Panc1 (cell line): ENCODE results near the gene ADAM12. TPM values are rescaled to one million over a fixed set of nuclear protein-coding genes. Genes with fewer than 3 reads are reported as not detected.

Experiments
- ATAC-seq: fragments of 200-7000 bp; cut with Tn5 transposase; 2 replicates; pipeline ENCODE4 v1.9.1; 2020; ENCODE audit warnings: mild to moderate bottlenecking, moderate library complexity
- BruUV-seq: library from RNA; stranded (reverse); fragments of 400-500 nt; replicated peaks from 2 replicates; lab custom pipeline; 2021; lab: Mats Ljungman, UMichigan
- CTCF ChIA-PET: fragments of 300-600 bp; sonication (Branson Sonifier 250); formaldehyde crosslinking; loops from one replicate; lab custom pipeline; 2022; ENCODE audit warnings: antibody characterized with exemption; lab: Charles Lee
- POLR2A ChIA-PET: fragments of 300-600 bp; sonication (Branson Sonifier 250); formaldehyde crosslinking; loops from one replicate; lab custom pipeline; 2022; ENCODE audit warnings: antibody characterized with exemption; lab: Charles Lee
- DNase-seq: peaks from one replicate; pipeline ENCODE4 v3.0.0-alpha.2; 2010; ENCODE audit warnings: low read depth, low spot score
- H3K27ac ChIP-seq: 2 replicates; pipeline ENCODE4 v1.5.1; 2011; ENCODE audit warnings: mild to moderate bottlenecking, low read length, inconsistent platforms
- H3K27me3 ChIP-seq: fragments of 200-500 bp; sonication (Bioruptor generic); 2 replicates; pipeline ENCODE4 v1.6.0; 2014; ENCODE audit warnings: low read length, inconsistent platforms; ENCODE audit not compliant: control insufficient read depth, insufficient read depth
- H3K36me3 ChIP-seq: fragments of 200-500 bp; sonication (Bioruptor generic); 2 replicates; pipeline ENCODE4 v1.5.1; 2014; ENCODE audit warnings: inconsistent platforms, mild to moderate bottlenecking, low read length, moderate library complexity; ENCODE audit not compliant: control insufficient read depth, insufficient read depth
- H3K4me1 ChIP-seq: 2 replicates; pipeline ENCODE4 v1.5.1; 2011; ENCODE audit warnings: inconsistent platforms, mild to moderate bottlenecking, low read length, moderate library complexity; ENCODE audit not compliant: control insufficient read depth, insufficient read depth
- H3K4me3 ChIP-seq, 2 experiments: 2 replicates each; pipeline ENCODE4 v1.5.1; 2011 to 2012; ENCODE audit warnings: low read depth in 2 of 2, low read length in 2 of 2, mild to moderate bottlenecking in 2 of 2, inconsistent platforms in 1 of 2, moderate library complexity in 1 of 2
- H3K9me3 ChIP-seq: fragments of 200-500 bp; sonication (Bioruptor generic); 2 replicates; pipeline ENCODE4 v1.5.1; 2014; ENCODE audit warnings: low read depth, mild to moderate bottlenecking, inconsistent platforms, low read length, moderate library complexity; ENCODE audit not compliant: control insufficient read depth, insufficient read depth
- POLR2AphosphoS5 ChIP-seq: IDR thresholded peaks from 2 replicates; pipeline ENCODE4 v1.6.1; 2012; ENCODE audit warnings: mild to moderate bottlenecking, low read depth, low read length, moderate library complexity
- SIN3A ChIP-seq: IDR thresholded peaks from 2 replicates; pipeline ENCODE4 v1.6.1; 2012; ENCODE audit warnings: low read depth, mild to moderate bottlenecking, low read length, moderate library complexity, borderline replicate concordance; ENCODE audit not compliant: insufficient read depth
- TCF7L2 ChIP-seq: IDR thresholded peaks from 2 replicates; pipeline ENCODE4 v1.6.1; 2011; ENCODE audit warnings: mild to moderate bottlenecking, low read depth, low read length, inconsistent platforms
- in situ Hi-C: cut with HindIII; loops from 2 replicates; pipeline ENCODE4 v1.10.0; 2016; ENCODE audit warnings: low sequenced_read_pairs, low pct_unique_long_range_greater_than_20kb
- intact Hi-C: fragments of 100-400 bp; cut with micrococcal nuclease; formaldehyde crosslinking; loops from one replicate; pipeline ENCODE4 v1.10.0; 2022; ENCODE audit not compliant: unreplicated experiment
- total RNA-seq: library from RNA; stranded (reverse); gene quantifications from one replicate; pipeline ENCODE4 v1.2.1, GENCODE V29; 2021; ENCODE audit not compliant: unreplicated experiment
- TF ChIP-seq, protein P1 (sequence below), 2 experiments: IDR thresholded peaks; 2 replicates each; pipeline ENCODE4 v1.6.1; 2011 to 2012; ENCODE audit warnings: low read depth in 2 of 2, control low read depth in 1 of 2, low read length in 1 of 2, mild to moderate bottlenecking in 1 of 2, moderate library complexity in 1 of 2; ENCODE audit not compliant: insufficient read depth in 1 of 2
- TF ChIP-seq, protein P2 (sequence below): fragments of 450-650 bp; IDR thresholded peaks from 2 replicates; pipeline ENCODE4 v1.5.1; 2017; ENCODE audit warnings: mild to moderate bottlenecking

ADAM12 gene
- total RNA-seq, 1 experiment from 2014 or later: 0.10 TPM

DNA sequence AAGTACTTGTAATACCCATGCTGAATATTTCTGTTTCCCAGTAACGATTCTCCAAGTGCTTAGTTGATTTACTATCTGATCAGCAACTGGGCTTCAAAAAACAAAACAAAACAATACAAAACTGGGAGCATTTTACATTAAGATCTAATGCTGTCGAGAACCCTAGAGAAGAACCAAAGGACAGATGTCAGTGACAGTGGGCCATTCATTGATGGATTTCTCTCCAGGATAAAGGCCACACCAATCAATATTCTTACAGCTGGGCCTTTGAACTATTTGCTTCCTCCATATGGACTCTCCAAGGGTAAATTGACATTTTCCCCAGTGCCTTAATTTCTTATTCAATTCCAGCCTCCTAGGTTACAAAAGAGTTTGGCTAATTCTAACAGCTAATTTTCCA, 217.5 kb downstream of the ADAM12 start:
- intact Hi-C loops: no loop called here
- no peaks in the 10 kb centered on the region for H3K27me3 ChIP-seq
- TF ChIP-seq TCF7L2 (no peak), SIN3A (no peak), POLR2AphosphoS5 (no peak)
- TF ChIP-seq, protein P1, sequence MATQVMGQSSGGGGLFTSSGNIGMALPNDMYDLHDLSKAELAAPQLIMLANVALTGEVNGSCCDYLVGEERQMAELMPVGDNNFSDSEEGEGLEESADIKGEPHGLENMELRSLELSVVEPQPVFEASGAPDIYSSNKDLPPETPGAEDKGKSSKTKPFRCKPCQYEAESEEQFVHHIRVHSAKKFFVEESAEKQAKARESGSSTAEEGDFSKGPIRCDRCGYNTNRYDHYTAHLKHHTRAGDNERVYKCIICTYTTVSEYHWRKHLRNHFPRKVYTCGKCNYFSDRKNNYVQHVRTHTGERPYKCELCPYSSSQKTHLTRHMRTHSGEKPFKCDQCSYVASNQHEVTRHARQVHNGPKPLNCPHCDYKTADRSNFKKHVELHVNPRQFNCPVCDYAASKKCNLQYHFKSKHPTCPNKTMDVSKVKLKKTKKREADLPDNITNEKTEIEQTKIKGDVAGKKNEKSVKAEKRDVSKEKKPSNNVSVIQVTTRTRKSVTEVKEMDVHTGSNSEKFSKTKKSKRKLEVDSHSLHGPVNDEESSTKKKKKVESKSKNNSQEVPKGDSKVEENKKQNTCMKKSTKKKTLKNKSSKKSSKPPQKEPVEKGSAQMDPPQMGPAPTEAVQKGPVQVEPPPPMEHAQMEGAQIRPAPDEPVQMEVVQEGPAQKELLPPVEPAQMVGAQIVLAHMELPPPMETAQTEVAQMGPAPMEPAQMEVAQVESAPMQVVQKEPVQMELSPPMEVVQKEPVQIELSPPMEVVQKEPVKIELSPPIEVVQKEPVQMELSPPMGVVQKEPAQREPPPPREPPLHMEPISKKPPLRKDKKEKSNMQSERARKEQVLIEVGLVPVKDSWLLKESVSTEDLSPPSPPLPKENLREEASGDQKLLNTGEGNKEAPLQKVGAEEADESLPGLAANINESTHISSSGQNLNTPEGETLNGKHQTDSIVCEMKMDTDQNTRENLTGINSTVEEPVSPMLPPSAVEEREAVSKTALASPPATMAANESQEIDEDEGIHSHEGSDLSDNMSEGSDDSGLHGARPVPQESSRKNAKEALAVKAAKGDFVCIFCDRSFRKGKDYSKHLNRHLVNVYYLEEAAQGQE (IDR thresholded peaks at IDR 0.05; ENCODE audit: insufficient read depth in 1 of 2, low read depth in 2 of 2, low read length in 1 of 2): no peak
- TF ChIP-seq, protein P2, sequence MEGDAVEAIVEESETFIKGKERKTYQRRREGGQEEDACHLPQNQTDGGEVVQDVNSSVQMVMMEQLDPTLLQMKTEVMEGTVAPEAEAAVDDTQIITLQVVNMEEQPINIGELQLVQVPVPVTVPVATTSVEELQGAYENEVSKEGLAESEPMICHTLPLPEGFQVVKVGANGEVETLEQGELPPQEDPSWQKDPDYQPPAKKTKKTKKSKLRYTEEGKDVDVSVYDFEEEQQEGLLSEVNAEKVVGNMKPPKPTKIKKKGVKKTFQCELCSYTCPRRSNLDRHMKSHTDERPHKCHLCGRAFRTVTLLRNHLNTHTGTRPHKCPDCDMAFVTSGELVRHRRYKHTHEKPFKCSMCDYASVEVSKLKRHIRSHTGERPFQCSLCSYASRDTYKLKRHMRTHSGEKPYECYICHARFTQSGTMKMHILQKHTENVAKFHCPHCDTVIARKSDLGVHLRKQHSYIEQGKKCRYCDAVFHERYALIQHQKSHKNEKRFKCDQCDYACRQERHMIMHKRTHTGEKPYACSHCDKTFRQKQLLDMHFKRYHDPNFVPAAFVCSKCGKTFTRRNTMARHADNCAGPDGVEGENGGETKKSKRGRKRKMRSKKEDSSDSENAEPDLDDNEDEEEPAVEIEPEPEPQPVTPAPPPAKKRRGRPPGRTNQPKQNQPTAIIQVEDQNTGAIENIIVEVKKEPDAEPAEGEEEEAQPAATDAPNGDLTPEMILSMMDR: no peak
- DNase-seq (no peak), ATAC-seq (no peak)
- no TSS peak for BruUV-seq
- no peaks in the 10 kb centered on the region for H3K4me1 ChIP-seq
- ChIA-PET POLR2A (no interaction called here), CTCF (no interaction called here)
- no peaks in the 10 kb centered on the region for H3K36me3 ChIP-seq
- H3K4me3 ChIP-seq: no peak overlapping the region
- no peaks in the 10 kb centered on the region for H3K9me3 ChIP-seq
- no peak overlapping the region for H3K27ac ChIP-seq
- in situ Hi-C loops: no loop called here

DNA sequence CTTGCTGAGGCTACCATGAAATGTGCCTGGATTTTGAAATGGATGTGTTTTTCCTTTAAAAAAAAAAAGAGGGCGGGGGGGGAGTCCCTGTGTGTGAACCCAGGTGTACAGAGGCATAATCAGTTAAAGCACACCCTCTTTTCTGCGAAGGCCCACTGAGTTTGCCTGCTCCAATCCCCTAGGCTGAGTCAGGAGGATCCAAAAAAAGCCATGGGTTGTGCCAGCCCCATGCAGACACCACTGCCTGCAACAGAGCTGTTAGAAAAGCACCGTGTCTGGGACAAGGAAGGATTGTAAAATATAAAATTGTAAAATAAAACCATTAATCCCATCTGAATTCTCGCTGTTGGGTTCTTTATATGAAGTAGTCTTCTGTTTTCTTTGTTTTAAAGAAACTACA, 217.9 kb downstream of the ADAM12 start:
- ChIA-PET POLR2A (no interaction called here), CTCF (no interaction called here)
- Histone ChIP-seq H3K9me3 (no peaks in the 10 kb centered on the region), H3K27me3 (no peaks in the 10 kb centered on the region), H3K4me3 (no peak overlapping the region), H3K27ac (no peak overlapping the region), H3K4me1 (no peaks in the 10 kb centered on the region), H3K36me3 (no peaks in the 10 kb centered on the region)
- in situ Hi-C loops: no loop called here
- no TSS peak for BruUV-seq
- no peak for DNase-seq
- no peak for ATAC-seq
- intact Hi-C loops: no loop called here
- no peak for TF ChIP-seq SIN3A
- no peak for TF ChIP-seq TCF7L2
- TF ChIP-seq, protein P2: no peak
- TF ChIP-seq POLR2AphosphoS5: no peak
- TF ChIP-seq, protein P1 (IDR thresholded peaks at IDR 0.05; ENCODE audit: insufficient read depth in 1 of 2, low read depth in 2 of 2, low read length in 1 of 2): no peak
